Stimulated activated CD8-positive, alpha-beta memory T cell treated with anti-CD3 and anti-CD28 coated beads, Interleukin-7, amount 100 ng/mL, for 4 hours (primary cell): ENCODE data around the gene MRAS.
"Not testable (repeated sequence)": the region's sequence is repeated elsewhere in the genome, so short reads cannot be mapped to it uniquely, and the experiment has no call there.

Experiments used
- DNase-seq, 2 donors: peaks; one replicate each; pipeline ENCODE4 v3.0.0-alpha.2; 2020; ENCODE audit warnings: low read depth in 2 of 2

MRAS gene

DNA sequence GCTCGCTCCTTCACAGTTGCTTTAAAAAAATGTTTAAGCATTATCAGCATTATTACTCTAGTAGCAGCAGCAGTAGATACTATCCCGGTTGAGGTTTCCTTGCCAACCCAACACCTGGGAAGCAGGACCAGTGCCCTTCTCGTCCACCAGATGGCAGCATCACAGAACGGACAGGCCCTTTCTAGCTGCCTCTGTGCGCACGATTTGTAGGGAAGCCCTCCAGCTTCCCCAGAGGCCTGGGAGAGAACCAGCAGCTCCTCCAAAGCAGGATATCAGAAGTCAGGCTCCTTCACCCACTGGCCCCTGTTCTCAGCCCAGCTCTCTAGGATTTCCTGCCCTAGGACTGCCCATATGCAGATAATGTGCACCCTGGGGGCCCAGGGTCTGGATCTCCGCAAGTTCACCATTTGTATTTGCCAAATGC, 69.2 kb downstream of the MRAS start:
- peak; percentile 18 to 19 for DNase-seq

GRCh38 chr3:138418601-138419206, 70.3 kb downstream of the MRAS start:
- no peak for DNase-seq

DNA sequence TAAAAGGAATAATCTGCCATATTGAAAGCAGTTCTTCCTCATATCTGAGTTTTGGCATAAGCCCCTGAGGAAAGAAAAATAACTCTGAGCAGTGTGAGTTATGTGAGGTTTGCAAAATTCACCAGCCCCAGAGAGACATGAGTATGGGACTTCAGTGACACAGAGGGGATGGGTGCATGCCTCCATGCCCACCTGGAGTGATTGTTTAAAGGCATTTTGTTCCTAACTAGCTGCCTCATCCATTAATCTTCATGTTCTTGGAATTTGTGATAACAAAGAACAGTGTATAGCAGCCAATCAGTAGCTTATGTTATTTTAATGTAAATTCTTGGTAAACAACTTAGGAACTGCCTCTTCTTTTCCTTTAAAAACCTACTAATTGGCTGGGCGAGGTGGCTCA, 74.9 kb downstream of the MRAS start:
- no peak for DNase-seq

DNA sequence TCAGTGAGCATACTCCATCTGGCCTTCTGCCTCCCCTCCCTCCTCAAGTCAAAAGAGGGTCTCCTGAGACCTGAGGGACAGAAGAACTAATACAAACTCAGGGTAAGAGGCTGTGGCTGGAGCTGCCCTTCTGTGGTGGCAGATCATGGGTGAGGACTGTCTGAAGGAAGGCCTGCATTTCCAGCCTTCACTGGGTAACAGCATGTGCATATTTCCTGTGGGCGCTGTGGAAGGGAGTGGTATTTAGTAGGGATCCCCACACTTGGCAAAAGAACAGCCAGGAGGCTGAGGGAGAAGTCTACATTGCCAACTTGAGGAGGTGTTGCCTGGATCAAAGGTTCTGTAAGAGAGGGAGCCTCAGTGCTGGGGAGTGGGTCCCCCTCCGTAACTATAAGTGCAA, 75.9 kb downstream of the MRAS start:
- no peak for DNase-seq

DNA sequence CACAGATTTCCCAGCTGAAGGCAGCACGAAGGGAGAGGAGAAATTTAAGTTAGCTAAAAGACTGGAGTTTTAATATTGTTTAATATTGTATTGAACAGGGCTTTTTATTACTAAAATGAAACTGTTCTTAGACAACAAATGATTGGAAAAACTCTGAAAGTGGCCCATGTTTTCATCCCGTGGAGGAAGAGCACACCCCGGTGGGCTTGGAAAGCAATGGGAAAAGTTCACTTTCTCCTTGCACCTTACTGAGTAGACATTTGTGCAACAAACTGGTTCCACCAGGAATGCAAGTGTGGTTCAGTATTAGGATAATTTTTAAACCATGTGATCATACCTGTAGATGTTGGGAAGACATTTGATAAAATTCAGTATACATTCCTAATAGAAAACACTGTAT, 77.8 kb downstream of the MRAS start:
- no peak for DNase-seq

DNA sequence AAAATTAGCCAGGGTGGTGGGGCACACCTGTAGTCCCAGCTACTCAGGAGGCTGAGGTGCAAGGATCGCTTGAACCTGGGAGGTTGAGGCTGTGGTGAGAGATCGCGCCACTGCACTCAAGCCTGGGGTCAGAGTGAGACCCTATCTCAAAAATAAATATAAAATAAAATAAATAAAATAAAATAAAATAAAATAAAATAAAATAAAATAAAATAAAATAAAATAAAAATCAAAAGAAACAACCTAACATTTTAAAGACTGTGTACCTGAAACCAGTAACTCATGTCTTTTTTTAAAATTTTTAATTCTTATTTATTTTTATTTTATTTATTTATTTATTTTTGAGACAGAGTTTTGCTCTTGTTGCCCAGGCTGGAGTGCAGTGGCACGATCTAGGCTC, 78.4 kb downstream of the MRAS start:
- DNase-seq: not testable (repeated sequence)

GRCh38 chr3:138429665-138430064, 81.3 kb downstream of the MRAS start:
- DNase-seq: no peak

GRCh38 chr3:138432576-138433240, 84.3 kb downstream of the MRAS start:
- DNase-seq: no peak

DNA sequence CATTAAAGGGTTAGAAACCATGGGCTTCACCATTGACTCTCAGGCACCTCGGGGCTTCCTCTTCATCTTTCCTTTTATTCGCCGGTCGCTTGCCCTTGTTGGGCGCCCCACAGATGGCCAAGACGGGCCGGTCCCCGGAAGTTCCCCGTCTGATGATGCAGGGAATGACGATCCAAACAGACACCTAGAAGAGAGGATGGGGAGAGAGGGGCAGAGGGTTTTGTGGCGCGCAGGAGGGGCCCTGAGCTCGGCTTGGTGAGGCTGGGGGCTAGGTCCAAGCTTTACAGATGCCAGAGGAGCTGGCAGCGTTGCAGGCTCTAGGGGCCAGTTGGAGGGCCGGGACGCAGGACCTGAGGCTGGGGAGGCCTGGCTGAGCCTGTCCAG, 85.5 kb downstream of the MRAS start:
- DNase-seq: no peak

GRCh38 chr3:138434276-138434874, 86.0 kb downstream of the MRAS start, which contains the start of gene ESYT3:
Gene ESYT3 (plus strand): TSS chr3:138434616. CDS start chr3:138434799, 183 bp downstream.
- DNase-seq: peak in 1 of 2 donors; percentile 23

GRCh38 chr3:138434875-138435772, 86.7 kb downstream of the MRAS start:
- no peak for DNase-seq

DNA sequence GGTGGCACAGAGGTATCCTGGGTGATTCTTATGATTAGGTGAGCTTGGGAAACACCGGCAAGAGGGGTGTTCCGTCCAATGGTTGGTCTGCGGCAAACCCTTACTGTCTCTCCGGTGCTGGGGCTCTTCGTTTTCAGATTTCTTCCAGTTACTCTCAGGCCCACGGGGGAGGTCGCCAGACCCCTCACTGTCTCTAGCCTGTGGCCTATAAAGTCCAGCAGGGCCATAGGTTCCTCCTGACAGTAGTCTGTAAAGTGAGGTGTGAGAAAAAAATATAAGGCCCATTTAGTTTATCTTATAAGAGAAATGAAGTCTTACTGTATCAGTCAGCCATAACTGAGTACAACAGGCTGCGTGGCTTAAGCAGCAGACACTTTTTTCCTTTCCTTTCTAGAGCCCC, 87.5 kb downstream of the MRAS start:
- DNase-seq: no peak

DNA sequence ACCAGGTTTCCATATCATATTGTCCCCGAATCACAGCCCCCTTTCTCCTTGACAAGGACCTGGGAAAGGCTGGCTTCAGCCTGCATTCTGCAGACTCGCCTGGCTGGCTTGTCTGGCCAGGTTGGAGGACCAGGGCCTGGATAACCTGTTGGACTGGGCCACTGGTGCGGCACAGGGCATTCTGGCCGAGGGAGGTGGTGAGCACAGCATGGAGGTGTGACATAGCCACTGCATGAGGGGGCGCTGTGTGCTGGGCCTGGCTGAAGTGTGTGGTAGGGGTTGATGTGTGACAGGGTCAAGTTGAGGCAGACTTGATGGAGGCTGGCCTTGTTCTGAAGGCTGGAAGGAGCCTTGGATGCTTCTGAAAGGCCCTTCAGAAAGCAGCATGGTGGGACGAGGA, 88.9 kb downstream of the MRAS start:
- DNase-seq: no peak

GRCh38 chr3:138438896-138439295, 90.5 kb downstream of the MRAS start:
- DNase-seq: no peak

GRCh38 chr3:138439646-138440045, 91.3 kb downstream of the MRAS start:
- DNase-seq: no peak

GRCh38 chr3:138440121-138440521, 91.7 kb downstream of the MRAS start:
- DNase-seq: no peak

- DNase-seq: no peak
Measured at GRCh38 chr3:138440596-138440995, 92.2 kb downstream of the MRAS start.

DNA sequence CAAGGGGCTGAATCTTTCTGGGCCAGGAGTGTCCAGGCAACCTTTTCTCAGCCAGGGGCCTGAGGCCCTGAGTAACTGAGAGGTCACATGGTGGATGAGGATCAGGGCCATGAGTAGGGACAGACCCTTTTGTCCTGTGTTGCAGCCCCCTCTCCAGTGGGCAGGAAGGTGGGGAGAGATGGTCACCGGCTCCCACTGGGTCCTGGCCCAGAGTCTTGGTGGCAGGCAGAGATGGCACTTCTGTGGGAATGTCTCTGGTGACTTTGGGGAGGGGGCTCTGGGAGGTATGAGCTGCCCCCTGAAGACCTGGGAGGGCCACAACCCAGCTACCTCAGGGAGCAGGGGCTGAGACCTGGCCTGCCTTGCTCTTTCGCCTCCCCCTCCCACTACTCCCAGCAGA, 92.9 kb downstream of the MRAS start:
- DNase-seq: no peak

DNA sequence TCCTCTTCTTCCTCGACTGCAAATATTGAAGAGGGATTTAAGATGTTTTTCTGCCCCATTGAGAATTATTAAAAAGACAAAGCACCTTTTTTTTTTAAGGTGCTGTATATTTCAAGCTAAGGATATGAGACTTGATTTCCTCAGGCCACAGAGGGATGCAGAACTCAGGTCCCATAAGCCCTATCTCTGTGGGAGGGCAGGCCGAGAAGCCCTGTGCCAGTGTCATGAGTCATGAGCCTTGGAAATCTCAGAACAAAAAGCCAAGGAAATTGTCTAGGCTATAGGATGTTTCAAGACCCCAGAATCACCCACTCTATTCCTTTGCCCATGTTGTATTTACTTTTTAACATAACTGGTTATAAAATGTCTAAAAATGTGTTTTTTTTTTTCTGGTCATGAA, 93.4 kb downstream of the MRAS start:
- no peak for DNase-seq

DNA sequence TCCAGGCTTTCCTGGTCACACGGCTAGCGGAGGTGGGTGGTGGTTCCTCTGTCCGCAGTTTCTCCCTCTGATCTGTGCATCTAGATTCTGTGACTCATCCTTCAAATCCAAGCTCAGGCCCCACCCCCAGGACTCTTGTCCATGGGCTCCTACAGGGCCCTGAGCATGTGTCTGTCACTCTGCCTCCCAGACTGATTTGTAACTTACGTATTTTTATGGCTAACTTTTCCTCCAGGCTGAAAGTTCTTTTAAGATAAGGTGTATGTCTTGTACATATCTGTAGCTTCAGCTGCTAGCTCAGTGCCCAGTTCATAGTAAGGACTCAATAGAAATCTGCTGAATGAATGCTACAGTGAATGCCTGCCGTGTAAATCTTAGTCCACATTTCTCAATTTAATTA, 94.1 kb downstream of the MRAS start:
- DNase-seq: no peak

DNA sequence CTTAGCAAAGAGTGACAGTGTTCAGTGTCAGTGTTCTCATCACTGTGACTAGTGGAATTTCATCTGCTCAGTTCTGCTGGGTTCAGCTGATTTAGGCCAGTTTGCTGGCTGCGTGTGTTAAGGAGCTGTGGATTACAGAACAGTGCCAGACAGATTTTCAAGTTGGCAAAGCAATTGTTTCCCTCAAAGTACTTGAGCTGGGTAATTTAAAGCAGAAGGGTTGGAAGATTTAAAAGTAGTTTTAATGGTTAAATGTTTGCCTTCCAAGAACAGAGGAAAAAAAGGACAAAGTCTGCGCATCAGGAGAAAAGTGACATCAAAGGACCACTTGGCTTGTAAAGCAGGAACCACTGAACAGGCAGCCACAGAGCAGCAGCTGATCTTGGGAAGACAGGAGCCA, 94.7 kb downstream of the MRAS start:
- DNase-seq: no peak
